HepG2 (cell line): ENCODE data around the gene CGREF1. TPM values are rescaled to one million over a fixed set of nuclear protein-coding genes. Genes with fewer than 3 reads are reported as not detected.

Experiments
- CHD4 ChIP-seq: fragments of 200-600 bp; sonication (generic); IDR thresholded peaks from 2 replicates; pipeline ENCODE4 v1.7.0; 2017; ENCODE audit warnings: mild to moderate bottlenecking, low read length, borderline replicate concordance
- FOXK1 ChIP-seq: sonication (generic); formaldehyde crosslinking; IDR thresholded peaks from 2 replicates; pipeline ENCODE4 v1.4.0; 2020; ENCODE audit warnings: low read depth, missing genetic modification reagents, borderline replicate concordance
- GLI4 ChIP-seq: sonication (generic); formaldehyde crosslinking; IDR thresholded peaks from 2 replicates; pipeline ENCODE4 v1.5.1; 2020; ENCODE audit warnings: missing genetic modification reagents, mild to moderate bottlenecking, moderate library complexity, borderline replicate concordance
- MEF2D ChIP-seq: sonication (generic); formaldehyde crosslinking; IDR thresholded peaks from 2 replicates; pipeline ENCODE4 v1.5.1; 2020; ENCODE audit warnings: mild to moderate bottlenecking, missing genetic modification reagents
- NR2F6 ChIP-seq, 2 experiments: IDR thresholded peaks; 2 replicates each; pipeline ENCODE4 v1.6.1; 2016; ENCODE audit warnings: antibody characterized with exemption in 1 of 2, mild to moderate bottlenecking in 1 of 2
- PHB2 ChIP-seq: fragments of 450-650 bp; IDR thresholded peaks from 2 replicates; pipeline ENCODE4 v1.6.1; 2018; ENCODE audit not compliant: partially characterized antibody
- SP1 ChIP-seq, 2 experiments: fragments of 450-650 bp in 1 of 2; sonication (generic) in 1 of 2; formaldehyde crosslinking in 1 of 2; IDR thresholded peaks; 2 replicates each; pipeline versions ENCODE4 v1.4.0 to v1.6.1; 2016 to 2020; ENCODE audit warnings: missing genetic modification reagents in 1 of 2
- ZNF570 ChIP-seq: sonication (generic); formaldehyde crosslinking; IDR thresholded peaks from 2 replicates; pipeline ENCODE4 v1.4.0; 2020; ENCODE audit warnings: mild to moderate bottlenecking, missing genetic modification reagents, borderline replicate concordance
- ZNF720 ChIP-seq: sonication (generic); formaldehyde crosslinking; IDR thresholded peaks from 2 replicates; pipeline ENCODE4 v1.4.0; 2020; ENCODE audit warnings: missing genetic modification reagents
- polyA plus RNA-seq, 8 experiments: library from polyadenylated mRNA; depleted of rRNA in 3 of 8; stranded (reverse) in 7 of 8; unstranded in 1 of 8; fragments of >200 nt; fragmentation: Illumina TruSeq in 4 of 8; extraction: Trizol in 4 of 8; gene quantifications; 2 replicates each; pipeline versions ENCODE4 v1.2.1 to v1.2.3, GENCODE V29; 2011 to 2016; ENCODE audit warnings: low read depth in 4 of 8, missing spikeins in 1 of 8, mixed read lengths in 1 of 8; ENCODE audit not compliant: insufficient read depth in 1 of 8
- total RNA-seq, 5 experiments: library from RNA; depleted of rRNA; stranded (reverse); fragments of >200 nt; fragmentation: Illumina TruSeq; extraction: Trizol; gene quantifications; 2 replicates each; pipeline ENCODE4 v1.2.3, GENCODE V29; 2016; ENCODE audit warnings: low read depth in 1 of 5
- TF ChIP-seq, protein P1 (sequence below): sonication (generic); formaldehyde crosslinking; IDR thresholded peaks from 2 replicates; pipeline ENCODE4 v1.4.0; 2020; ENCODE audit warnings: missing genetic modification reagents
- TF ChIP-seq, protein P2 (sequence below): sonication (generic); formaldehyde crosslinking; IDR thresholded peaks from 2 replicates; pipeline ENCODE4 v1.4.0; 2020; ENCODE audit warnings: mild to moderate bottlenecking, missing genetic modification reagents
- TF ChIP-seq, protein P3 (sequence below), 2 experiments: sonication (generic) in 1 of 2; formaldehyde crosslinking in 1 of 2; IDR thresholded peaks; 2 replicates each; pipeline versions ENCODE4 v1.4.0 to v1.6.1; 2018 to 2020; ENCODE audit warnings: missing genetic modification reagents in 2 of 2, borderline replicate concordance in 1 of 2, low read depth in 1 of 2, mild to moderate bottlenecking in 1 of 2, missing biosample characterization in 1 of 2
- TF ChIP-seq, protein P4 (sequence below): sonication (generic); formaldehyde crosslinking; IDR thresholded peaks from 2 replicates; pipeline ENCODE4 v1.8.0; 2022; ENCODE audit warnings: mild to moderate bottlenecking, missing genetic modification reagents, moderate library complexity
- TF ChIP-seq, protein P5 (sequence below): sonication (generic); formaldehyde crosslinking; IDR thresholded peaks from 2 replicates; pipeline ENCODE4 v1.8.1; 2023; ENCODE audit warnings: missing genetic modification reagents, mild to moderate bottlenecking, borderline replicate concordance

The CGREF1 gene
- total and polyA plus RNA-seq, 2 of the 13 experiments (the other 11 are each of a cell fraction or from before 2014, with no cell fraction given), result 13.9 to 23.4 TPM

DNA sequence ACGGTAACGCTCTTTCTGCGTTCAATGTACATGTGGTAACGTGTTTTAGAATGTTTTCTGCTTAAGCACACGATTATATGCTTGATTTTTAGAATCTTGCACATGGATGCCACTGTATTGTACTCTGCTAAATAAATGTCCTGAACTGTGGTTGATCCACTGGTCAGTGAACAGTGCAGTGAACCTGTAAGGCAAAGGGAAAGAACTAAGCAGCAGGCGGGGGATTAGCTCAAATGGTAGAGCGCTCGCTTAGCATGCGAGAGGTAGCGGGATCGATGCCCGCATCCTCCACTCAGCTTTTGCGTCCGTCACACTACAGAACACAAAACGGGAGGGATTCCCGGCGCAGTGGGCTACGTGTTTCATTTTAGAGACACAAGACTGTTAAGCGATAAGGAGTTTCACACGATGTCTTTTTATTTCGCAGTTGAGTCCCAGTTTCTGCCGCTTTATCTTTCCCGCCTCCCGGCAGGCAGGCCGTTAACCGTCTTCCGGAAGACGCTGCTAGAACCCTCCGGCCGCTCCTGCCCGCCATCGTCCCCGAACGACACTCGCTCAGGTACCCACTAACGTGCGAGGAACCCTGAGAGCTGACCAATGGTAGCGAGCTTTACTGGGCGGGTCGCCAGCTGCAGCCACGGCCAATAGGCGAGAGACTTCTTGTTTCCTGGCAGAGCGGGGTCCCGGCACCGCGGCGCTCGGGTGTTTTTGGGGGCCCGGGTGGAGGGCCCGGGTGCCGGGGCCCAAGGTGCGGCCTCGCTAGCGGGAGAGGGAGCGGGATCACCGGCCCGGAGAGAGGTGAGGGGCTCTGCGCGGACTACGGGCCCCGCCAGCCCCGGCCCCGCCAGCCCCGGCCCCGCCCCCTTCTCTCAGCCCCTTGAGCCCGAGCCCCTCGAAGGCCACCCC, 67.7 kb downstream of the CGREF1 start, which contains the start of gene AGBL5 (continued):
- TF ChIP-seq ZNF720 (CRISPR knock-in tag) (peak; percentile 48; the same call in 1 of the 2 replicates), FOXK1 (CRISPR knock-in tag) (no peak; the same call in 1 of the 2 replicates), GLI4 (CRISPR knock-in tag) (peak; percentile 80), NR2F6 (IDR thresholded peaks at IDR 0.05) (no peak; the same call in 1 of the 2 replicates), NR2F6 (CRISPR knock-in tag; IDR thresholded peaks at IDR 0.05) (peak; percentile 40; the same call in 1 of the 2 replicates), MEF2D (peak; percentile 95), PHB2 (no peak), CHD4 (peak; percentile 96; the same call in 1 of the 2 replicates), SP1 (IDR thresholded peaks at IDR 0.05) (no peak), SP1 (CRISPR knock-in tag; IDR thresholded peaks at IDR 0.05) (peak; percentile 60), ZNF570 (CRISPR knock-in tag) (0 out of 2 replicates have a peak, but pooled peaks have one; percentile 77)
- TF ChIP-seq, protein P1, sequence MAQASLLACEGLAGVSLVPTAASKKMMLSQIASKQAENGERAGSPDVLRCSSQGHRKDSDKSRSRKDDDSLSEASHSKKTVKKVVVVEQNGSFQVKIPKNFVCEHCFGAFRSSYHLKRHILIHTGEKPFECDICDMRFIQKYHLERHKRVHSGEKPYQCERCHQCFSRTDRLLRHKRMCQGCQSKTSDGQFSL (CRISPR knock-in tag), result peak; percentile 59; the same call in 1 of the 2 replicates
- TF ChIP-seq, protein P2, sequence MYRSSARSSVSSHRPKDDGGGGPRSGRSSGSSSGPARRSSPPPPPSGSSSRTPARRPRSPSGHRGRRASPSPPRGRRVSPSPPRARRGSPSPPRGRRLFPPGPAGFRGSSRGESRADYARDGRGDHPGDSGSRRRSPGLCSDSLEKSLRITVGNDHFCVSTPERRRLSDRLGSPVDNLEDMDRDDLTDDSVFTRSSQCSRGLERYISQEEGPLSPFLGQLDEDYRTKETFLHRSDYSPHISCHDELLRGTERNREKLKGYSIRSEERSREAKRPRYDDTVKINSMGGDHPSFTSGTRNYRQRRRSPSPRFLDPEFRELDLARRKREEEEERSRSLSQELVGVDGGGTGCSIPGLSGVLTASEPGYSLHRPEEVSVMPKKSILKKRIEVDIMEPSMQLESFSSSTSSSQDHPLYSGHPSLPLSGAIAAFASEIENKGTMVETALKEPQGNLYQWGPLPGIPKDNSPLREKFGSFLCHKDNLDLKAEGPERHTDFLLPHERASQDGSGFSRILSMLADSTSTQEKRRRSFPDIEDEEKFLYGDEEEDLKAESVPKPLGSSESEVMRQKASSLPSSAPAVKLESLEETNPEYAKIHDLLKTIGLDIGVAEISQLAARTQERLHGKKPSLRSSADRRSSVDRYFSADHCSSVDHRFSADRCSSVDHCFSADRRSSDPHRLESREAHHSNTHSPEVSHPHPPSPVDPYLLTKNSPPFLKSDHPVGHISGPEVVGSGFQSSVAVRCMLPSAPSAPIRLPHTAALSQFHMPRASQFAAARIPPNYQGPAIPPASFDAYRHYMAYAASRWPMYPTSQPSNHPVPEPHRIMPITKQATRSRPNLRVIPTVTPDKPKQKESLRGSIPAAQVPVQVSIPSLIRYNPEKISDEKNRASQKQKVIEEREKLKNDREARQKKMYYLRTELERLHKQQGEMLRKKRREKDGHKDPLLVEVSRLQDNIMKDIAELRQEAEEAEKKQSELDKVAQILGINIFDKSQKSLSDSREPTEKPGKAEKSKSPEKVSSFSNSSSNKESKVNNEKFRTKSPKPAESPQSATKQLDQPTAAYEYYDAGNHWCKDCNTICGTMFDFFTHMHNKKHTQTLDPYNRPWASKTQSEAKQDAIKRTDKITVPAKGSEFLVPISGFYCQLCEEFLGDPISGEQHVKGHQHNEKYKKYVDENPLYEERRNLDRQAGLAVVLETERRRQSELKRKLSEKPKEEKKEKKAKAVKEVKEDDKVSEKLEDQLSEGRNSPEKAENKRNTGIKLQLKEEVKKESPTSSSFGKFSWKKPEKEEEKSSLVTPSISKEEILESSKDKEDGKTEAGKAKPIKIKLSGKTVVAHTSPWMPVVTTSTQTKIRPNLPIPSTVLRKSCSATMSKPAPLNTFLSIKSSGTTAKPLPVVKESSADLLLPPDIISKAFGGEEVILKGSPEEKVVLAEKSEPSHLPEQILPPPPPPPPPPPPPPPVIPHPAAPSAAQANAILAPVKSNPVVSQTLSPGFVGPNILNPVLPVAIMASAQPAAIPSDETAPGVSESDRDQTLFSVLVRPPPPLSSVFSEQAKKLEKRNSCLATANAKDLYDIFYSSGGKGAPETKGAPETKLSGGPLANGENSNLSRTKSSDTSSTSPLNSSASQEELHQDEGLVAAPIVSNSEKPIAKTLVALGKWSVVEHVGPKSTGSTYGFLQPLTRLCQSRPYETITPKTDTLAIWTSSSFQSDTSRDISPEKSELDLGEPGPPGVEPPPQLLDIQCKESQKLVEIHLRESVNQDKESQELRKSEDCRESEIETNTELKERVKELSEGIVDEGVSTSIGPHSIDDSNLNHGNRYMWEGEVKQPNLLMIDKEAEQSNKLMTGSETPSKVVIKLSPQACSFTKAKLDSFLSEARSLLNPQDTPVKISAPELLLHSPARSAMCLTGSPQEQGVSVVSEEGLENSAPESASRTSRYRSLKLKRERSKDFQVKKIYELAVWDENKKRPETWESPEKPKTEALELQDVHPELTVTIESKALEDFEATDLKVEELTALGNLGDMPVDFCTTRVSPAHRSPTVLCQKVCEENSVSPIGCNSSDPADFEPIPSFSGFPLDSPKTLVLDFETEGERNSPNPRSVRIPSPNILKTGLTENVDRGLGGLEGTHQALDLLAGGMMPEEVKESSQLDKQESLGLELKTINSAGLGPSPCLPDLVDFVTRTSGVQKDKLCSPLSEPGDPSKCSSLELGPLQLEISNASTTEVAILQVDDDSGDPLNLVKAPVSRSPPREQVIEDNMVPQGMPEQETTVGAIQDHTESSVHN (CRISPR knock-in tag), result peak; percentile 87; the same call in 1 of the 2 replicates
- TF ChIP-seq, protein P3, sequence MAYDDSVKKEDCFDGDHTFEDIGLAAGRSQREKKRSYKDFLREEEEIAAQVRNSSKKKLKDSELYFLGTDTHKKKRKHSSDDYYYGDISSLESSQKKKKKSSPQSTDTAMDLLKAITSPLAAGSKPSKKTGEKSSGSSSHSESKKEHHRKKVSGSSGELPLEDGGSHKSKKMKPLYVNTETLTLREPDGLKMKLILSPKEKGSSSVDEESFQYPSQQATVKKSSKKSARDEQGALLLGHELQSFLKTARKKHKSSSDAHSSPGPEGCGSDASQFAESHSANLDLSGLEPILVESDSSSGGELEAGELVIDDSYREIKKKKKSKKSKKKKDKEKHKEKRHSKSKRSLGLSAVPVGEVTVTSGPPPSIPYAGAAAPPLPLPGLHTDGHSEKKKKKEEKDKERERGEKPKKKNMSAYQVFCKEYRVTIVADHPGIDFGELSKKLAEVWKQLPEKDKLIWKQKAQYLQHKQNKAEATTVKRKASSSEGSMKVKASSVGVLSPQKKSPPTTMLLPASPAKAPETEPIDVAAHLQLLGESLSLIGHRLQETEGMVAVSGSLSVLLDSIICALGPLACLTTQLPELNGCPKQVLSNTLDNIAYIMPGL (CRISPR knock-in tag; IDR thresholded peaks at IDR 0.05; ENCODE audit: borderline replicate concordance in 1 of 2, low read depth in 1 of 2), result peak; percentile 81 to 95
- TF ChIP-seq, protein P4, sequence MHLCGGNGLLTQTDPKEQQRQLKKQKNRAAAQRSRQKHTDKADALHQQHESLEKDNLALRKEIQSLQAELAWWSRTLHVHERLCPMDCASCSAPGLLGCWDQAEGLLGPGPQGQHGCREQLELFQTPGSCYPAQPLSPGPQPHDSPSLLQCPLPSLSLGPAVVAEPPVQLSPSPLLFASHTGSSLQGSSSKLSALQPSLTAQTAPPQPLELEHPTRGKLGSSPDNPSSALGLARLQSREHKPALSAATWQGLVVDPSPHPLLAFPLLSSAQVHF (CRISPR knock-in tag), result peak; percentile 97
- TF ChIP-seq, protein P5, sequence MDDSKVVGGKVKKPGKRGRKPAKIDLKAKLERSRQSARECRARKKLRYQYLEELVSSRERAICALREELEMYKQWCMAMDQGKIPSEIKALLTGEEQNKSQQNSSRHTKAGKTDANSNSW, result peak; percentile 24; the same call in 1 of the 2 replicates
